Sigmoid colon (tissue), 7 donors: ENCODE measurements around the gene YPEL1. TPM values are rescaled to one million over a fixed set of nuclear protein-coding genes. Genes with fewer than 3 reads are reported as not detected.

ENCODE experiments used
- DNase-seq: peaks from one replicate; pipeline ENCODE4 v3.0.0-alpha.2; 2019
- H3K27ac ChIP-seq, 4 donors: fragments of 200-600 bp; sonication (generic); one replicate each; pipeline ENCODE4 v1.5.1; 2016 to 2019; ENCODE audit warnings: mild to moderate bottlenecking in 1 of 4
- H3K27me3 ChIP-seq, 3 donors: fragments of 200-600 bp; sonication (generic); one replicate each; pipeline ENCODE4 v1.5.1; 2019; ENCODE audit warnings: mild to moderate bottlenecking in 1 of 3
- H3K36me3 ChIP-seq, 4 donors: fragments of 200-600 bp; sonication (generic); one replicate each; pipeline ENCODE4 v1.5.1; 2016 to 2019
- H3K4me1 ChIP-seq, 4 donors: fragments of 200-600 bp; sonication (generic); one replicate each; pipeline ENCODE4 v1.5.1; 2017 to 2019
- H3K4me3 ChIP-seq, 4 donors: fragments of 200-600 bp; sonication (generic); one replicate each; pipeline ENCODE4 v1.5.1; 2017 to 2019; ENCODE audit warnings: mild to moderate bottlenecking in 2 of 4, moderate library complexity in 1 of 4
- H3K9me3 ChIP-seq, 4 donors: fragments of 200-600 bp in 3 of 4; sonication (generic) in 3 of 4; one replicate each; pipeline versions ENCODE4 v1.5.1 to v1.6.1; 2013 to 2019
- CTCF ChIP-seq, 4 experiments: fragments of 450-650 bp in 3 of 4; fragments of 200-600 bp in 1 of 4; IDR thresholded peaks; one replicate each; pipeline ENCODE4 v1.5.1; 2016 to 2019; ENCODE audit warnings: antibody characterized with exemption in 4 of 4, mild to moderate bottlenecking in 3 of 4, moderate library complexity in 2 of 4
- EP300 ChIP-seq, 4 donors: sonication (generic); formaldehyde crosslinking; IDR thresholded peaks; one replicate each; pipeline ENCODE4 v1.6.1; 2017; ENCODE audit warnings: antibody characterized with exemption in 4 of 4
- POLR2A ChIP-seq, 2 donors: fragments of 450-650 bp; IDR thresholded peaks; one replicate each; pipeline ENCODE4 v1.6.1; 2016; ENCODE audit warnings: antibody characterized with exemption in 2 of 2, mild to moderate bottlenecking in 2 of 2, moderate library complexity in 2 of 2
- POLR2AphosphoS5 ChIP-seq, 4 donors: sonication (generic); formaldehyde crosslinking; IDR thresholded peaks; one replicate each; pipeline ENCODE4 v1.6.1; 2017; ENCODE audit warnings: antibody characterized with exemption in 4 of 4
- WGBS, 2 donors: extraction: QIAGEN DNeasy Blood & Tissue Kit; methylation state at CpG; one replicate each; pipeline ENCODE4 v1.1.7; 2013; 5-methylcytosine and 5-hydroxymethylcytosine counted together
- intact Hi-C: fragments of 100-400 bp; cut with DNase I; formaldehyde crosslinking; loops from one replicate; pipeline ENCODE4 v1.15.1; 2023
- polyA plus RNA-seq, 3 donors: library from polyadenylated mRNA; stranded (reverse); fragments of 200-250 nt; gene quantifications; one replicate each; pipeline ENCODE4 v1.2.3, GENCODE V29; 2013
- total RNA-seq, 4 donors: library from RNA; depleted of rRNA; stranded (reverse); fragments of >200 nt; gene quantifications; one replicate each; pipeline ENCODE4 v1.1.0, GENCODE V29; 2016
- donor health status: healthy with polysubstance abuse.
- donor health status: Bipolar disorder and iron deficiency.
- donor health status: healthy.

The YPEL1 gene
- total and polyA plus RNA-seq, 7 donors: 0.69 to 9.6 (median 5.9) TPM

GRCh38 chr22:21666786-21667185 is 68.8 kb downstream of the YPEL1 start:
- intact Hi-C loops: loop anchor here (1.0 kb wide), 1 partner anchor 69 kb away; the partner anchor contains the start of gene YPEL1
- no peak for DNase-seq
- Histone ChIP-seq H3K4me3 (peak overlapping the region; percentile 76 to 89 (median 82)), H3K36me3 (peaks cover 0 to 23% (median 7%) of the 10 kb centered on the region in 4 donors), H3K9me3 (no peaks in the 10 kb centered on the region), H3K27me3 (no peaks in the 10 kb centered on the region), H3K27ac (peak overlapping the region; percentile 90 to 95 (median 92)), H3K4me1 (peaks cover 0 to 15% (median 12%) of the 10 kb centered on the region in 4 donors)
- no peak for TF ChIP-seq EP300 (IDR thresholded peaks at IDR 0.05)
- no peak for TF ChIP-seq POLR2AphosphoS5 (IDR thresholded peaks at IDR 0.05)
- TF ChIP-seq POLR2A (IDR thresholded peaks at IDR 0.05): no peak
- TF ChIP-seq CTCF (IDR thresholded peaks at IDR 0.05): no peak
- 47% methylated on average over 16 of the region's 16 CpGs for WGBS, 2 donors

GRCh38 chr22:21665047-21665851 is 70.3 kb downstream of the YPEL1 start:
- no peak for DNase-seq
- Histone ChIP-seq H3K27ac (peak overlapping the region; percentile 90 to 95 (median 92)), H3K27me3 (peaks cover 0 to 3% (median 3%) of the 10 kb centered on the region in 3 donors), H3K4me1 (peaks cover 0 to 15% (median 12%) of the 10 kb centered on the region in 4 donors), H3K4me3 (peak overlapping the region; percentile 76 to 89 (median 82)), H3K9me3 (no peaks in the 10 kb centered on the region), H3K36me3 (peaks cover 0 to 10% (median 0%) of the 10 kb centered on the region in 4 donors)
- WGBS, 2 donors: 69 to 73% methylated on average over 26 of the region's 26 CpGs
- intact Hi-C loops: no loop called here
- TF ChIP-seq EP300 (IDR thresholded peaks at IDR 0.05): no peak
- TF ChIP-seq CTCF (IDR thresholded peaks at IDR 0.05): no peak
- TF ChIP-seq POLR2A (IDR thresholded peaks at IDR 0.05): no peak
- no peak for TF ChIP-seq POLR2AphosphoS5 (IDR thresholded peaks at IDR 0.05)

- 80 to 94% methylated on average over 2 of the region's 2 CpGs for WGBS, 2 donors
- Histone ChIP-seq H3K4me3 (no peak overlapping the region), H3K9me3 (no peaks in the 10 kb centered on the region), H3K36me3 (no peaks in the 10 kb centered on the region), H3K27ac (no peak overlapping the region), H3K4me1 (peaks cover 0 to 15% (median 12%) of the 10 kb centered on the region in 4 donors), H3K27me3 (peaks cover 0 to 10% (median 3%) of the 10 kb centered on the region in 3 donors)
- intact Hi-C loops: no loop called here
- no peak for DNase-seq
- no peak for TF ChIP-seq CTCF (IDR thresholded peaks at IDR 0.05)
- TF ChIP-seq POLR2A (IDR thresholded peaks at IDR 0.05): no peak
- TF ChIP-seq EP300 (IDR thresholded peaks at IDR 0.05): no peak
- no peak for TF ChIP-seq POLR2AphosphoS5 (IDR thresholded peaks at IDR 0.05)
Measured at GRCh38 chr22:21663738-21664137, 71.9 kb downstream of the YPEL1 start.

- H3K36me3 ChIP-seq: no peaks in the 10 kb centered on the region
- intact Hi-C loops: no loop called here
- no peak overlapping the region for H3K27ac ChIP-seq
- H3K4me1 ChIP-seq: peaks cover 0 to 22% (median 18%) of the 10 kb centered on the region in 4 donors
- peaks cover 10 to 26% (median 13%) of the 10 kb centered on the region in 3 donors for H3K27me3 ChIP-seq
- no peak for DNase-seq
- H3K9me3 ChIP-seq: no peaks in the 10 kb centered on the region
- 93 to 94% methylated on average over 5 of the region's 5 CpGs for WGBS, 2 donors
- H3K4me3 ChIP-seq: no peak overlapping the region
- TF ChIP-seq POLR2A (IDR thresholded peaks at IDR 0.05): no peak
- no peak for TF ChIP-seq EP300 (IDR thresholded peaks at IDR 0.05)
- no peak for TF ChIP-seq POLR2AphosphoS5 (IDR thresholded peaks at IDR 0.05)
- no peak for TF ChIP-seq CTCF (IDR thresholded peaks at IDR 0.05)
Measured at GRCh38 chr22:21661991-21662390, 73.6 kb downstream of the YPEL1 start.
